Stimulated activated CD4-positive, alpha-beta T cell treated with anti-CD3 and anti-CD28 coated beads, TNF-alpha, amount 100 ng/mL, for 4 hours (primary cell): Measurements from ENCODE around the gene JCAD.
"Not testable (repeated sequence)": the region's sequence is repeated elsewhere in the genome, so short reads cannot be mapped to it uniquely, and the experiment has no call there.

Source experiments
- DNase-seq, 3 experiments: peaks; one replicate each; pipeline ENCODE4 v3.0.0-alpha.2; 2020; ENCODE audit warnings: low read depth in 3 of 3

JCAD gene

GRCh38 chr10:30027057-30028005, 32.1 kb downstream of the JCAD start:
- peak; percentile 41 to 72 (median 62) for DNase-seq

GRCh38 chr10:30026578-30026977, 32.8 kb downstream of the JCAD start:
- no peak for DNase-seq

- DNase-seq: no peak
These were observed 33.3 kb downstream of the JCAD start for GRCh38 chr10:30026080-30026479.

GRCh38 chr10:30025428-30025827, 34.0 kb downstream of the JCAD start:
- DNase-seq: not testable (repeated sequence)

- no peak for DNase-seq
These were observed 36.8 kb downstream of the JCAD start for GRCh38 chr10:30022590-30022989.

GRCh38 chr10:30019468-30019867, 39.9 kb downstream of the JCAD start:
- DNase-seq: no peak

GRCh38 chr10:30018496-30018895, 40.9 kb downstream of the JCAD start:
- DNase-seq: no peak

GRCh38 chr10:30017966-30018365, 41.4 kb downstream of the JCAD start:
- no peak for DNase-seq

- DNase-seq: no peak
These were observed 41.8 kb downstream of the JCAD start for GRCh38 chr10:30017556-30017955.

GRCh38 chr10:30014511-30014910, 44.9 kb downstream of the JCAD start:
- no peak for DNase-seq

- DNase-seq: no peak
These were observed 45.6 kb downstream of the JCAD start for GRCh38 chr10:30013757-30014156.

GRCh38 chr10:30011956-30012647, 47.3 kb downstream of the JCAD start:
- no peak for DNase-seq

- DNase-seq: no peak
These were observed 48.0 kb downstream of the JCAD start for GRCh38 chr10:30011396-30011795.

- DNase-seq: no peak
These were observed 52.0 kb downstream of the JCAD start for GRCh38 chr10:30007406-30007805.

- no peak for DNase-seq
These were observed 53.0 kb downstream of the JCAD start for GRCh38 chr10:30006410-30006809.

- not testable (repeated sequence) for DNase-seq
These were observed 54.3 kb downstream of the JCAD start for GRCh38 chr10:30005116-30005515.

- peak; percentile 11 to 25 (median 21) for DNase-seq
These were observed 56.7 kb downstream of the JCAD start for GRCh38 chr10:30002426-30003266.

GRCh38 chr10:30000802-30001571, 58.4 kb downstream of the JCAD start:
- DNase-seq: no peak

- peak; percentile 44 to 59 (median 45) for DNase-seq
These were observed 61.1 kb downstream of the JCAD start for GRCh38 chr10:29998142-29998808.

- DNase-seq: no peak
These were observed 64.6 kb downstream of the JCAD start for GRCh38 chr10:29994811-29995210.
